GF-D8 (cell line): ENCODE data around the gene DDI2.
"Not testable (repeated sequence)": the region's sequence is repeated elsewhere in the genome, so short reads cannot be mapped to it uniquely, and the experiment has no call there.

ENCODE experiments used
- DNase-seq: peaks from one replicate; lab custom pipeline; 2025; lab: John Stamatoyannopoulos, UW

The DDI2 gene

DNA sequence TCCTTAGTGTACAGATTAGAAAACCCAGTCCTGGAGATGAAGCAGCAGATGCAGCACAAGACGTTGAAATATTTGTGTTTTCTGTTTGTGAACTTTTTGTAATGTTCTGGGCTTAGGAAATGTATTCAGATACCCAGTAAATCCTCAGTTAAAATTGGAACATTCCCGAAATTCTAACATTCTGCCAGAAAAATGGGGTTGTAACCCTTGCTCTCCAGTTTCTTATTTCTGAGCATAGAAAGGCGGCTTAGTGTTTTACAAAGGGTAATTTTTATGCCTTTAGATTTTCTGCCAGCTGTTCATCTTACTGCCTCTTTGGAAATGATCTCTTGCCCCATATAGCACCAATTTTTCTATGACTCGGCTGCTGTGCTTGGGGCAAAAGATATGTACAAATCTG lies 20.6 kb downstream of the DDI2 start:
- DNase-seq, result no peak

DNA sequence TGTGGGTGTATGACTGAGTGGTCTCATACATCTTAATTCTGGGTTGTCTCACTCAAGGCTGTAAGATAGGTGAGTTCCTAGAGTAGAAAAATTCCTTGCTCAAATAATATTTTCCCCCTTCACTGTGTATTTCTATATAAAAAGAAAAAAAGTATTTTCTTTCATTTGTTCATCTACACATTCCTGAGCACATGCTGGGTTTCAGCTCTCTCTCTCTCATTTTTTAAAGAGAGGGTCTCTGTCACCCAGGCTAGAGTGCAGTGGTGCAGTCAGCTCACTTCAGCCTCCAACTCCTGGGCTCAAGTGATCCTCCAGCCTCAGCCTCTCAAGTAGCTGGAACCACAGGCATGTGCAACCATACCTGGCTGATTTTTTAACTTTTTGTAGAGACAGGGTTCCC lies 22.0 kb downstream of the DDI2 start:
- no peak for DNase-seq

DNA sequence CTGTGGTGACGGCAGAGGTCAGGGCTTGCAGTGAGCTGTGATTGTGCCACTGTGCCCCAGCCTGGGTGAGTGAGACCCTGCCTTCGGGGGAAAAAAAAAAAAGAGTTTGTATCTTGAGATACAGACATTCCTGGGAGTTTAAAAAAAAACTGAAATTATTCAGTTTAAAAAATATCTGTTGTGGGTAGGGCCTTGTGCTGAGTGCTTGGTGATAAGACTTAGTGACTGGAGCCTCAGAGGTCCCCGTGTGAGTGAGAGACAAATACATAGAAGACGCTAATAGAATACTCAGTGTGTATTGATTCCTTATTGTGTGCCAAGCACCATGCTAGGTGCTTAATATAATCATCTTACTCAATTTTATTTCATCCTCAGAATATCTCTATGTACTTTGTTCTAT lies 22.7 kb downstream of the DDI2 start:
- DNase-seq, result no peak

DNA sequence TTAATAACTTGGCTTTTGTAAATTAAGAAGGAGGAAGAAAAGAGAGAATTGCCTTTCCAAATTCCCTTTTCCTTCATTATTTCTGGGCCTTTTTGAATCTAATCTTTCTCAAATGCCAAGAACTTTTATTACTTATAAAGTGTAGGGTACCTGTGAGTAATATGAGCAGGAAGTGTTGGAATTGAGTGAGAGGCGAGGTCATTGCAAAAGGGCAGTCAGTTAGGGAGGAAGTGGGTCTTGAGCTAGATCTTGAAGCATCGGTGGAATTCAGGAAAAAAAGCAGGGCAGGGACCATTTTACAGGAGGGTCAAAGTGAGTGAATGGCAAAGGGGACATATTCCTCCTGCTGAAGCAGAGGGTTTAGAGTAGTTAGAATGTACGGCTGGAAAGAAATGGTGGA lies 23.4 kb downstream of the DDI2 start:
- DNase-seq, result no peak

DNA sequence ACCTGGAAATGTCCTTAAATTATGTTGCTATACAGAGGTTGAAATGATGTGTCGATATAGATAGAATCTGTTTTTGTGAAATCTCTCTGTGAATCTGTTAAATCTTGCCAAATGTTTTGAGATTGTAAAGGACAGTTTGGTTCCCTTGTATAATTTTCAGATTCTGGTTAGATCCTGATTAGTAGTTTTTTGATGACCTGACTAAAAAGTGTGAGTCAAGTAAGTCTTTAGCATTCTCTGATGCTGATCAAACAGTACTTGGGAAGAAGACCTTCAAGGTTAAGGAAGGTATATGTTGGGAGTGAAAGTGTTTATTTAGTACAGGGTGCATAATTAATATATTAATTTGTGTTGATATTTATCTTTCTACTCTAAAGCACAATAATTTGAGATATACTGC lies 32.7 kb downstream of the DDI2 start:
- no peak for DNase-seq

DNA sequence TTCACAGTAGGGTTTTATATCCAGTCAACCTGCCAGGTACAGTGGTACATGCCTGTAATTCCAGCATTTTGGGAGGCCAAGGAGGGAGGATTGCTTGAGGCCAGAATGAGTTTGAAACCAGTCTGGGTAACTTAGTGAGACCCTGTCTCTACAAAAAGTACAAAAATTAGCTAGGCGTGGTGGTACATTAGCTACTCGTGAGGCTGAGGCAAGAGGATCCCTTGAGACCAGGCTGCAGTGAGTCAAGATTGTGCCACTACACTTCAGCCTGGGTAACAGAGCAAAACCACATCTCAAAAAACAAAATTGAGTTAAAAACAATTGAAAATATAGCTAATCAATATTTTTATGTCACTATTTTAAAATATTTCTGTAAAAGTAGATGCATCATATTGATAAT lies 33.2 kb downstream of the DDI2 start:
- no peak for DNase-seq

DNA sequence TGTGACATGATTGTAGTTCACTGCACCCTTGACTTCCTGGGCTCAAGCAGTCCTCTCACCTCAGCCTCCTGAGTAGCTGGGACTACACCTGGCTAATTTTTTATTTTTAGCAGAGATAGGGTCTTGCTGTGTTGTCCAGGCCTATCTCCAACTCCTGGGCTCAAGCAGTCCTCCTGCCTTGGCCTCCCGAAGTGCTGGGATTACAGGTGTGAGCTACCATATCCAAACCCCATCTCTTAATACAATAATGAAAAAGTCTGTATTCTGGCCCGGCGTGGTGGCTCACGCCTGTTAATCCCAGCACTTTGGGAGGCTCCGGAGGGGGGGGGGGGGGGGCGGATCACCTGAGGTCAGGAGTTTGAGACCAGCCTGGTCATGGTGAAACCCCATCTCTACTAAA lies 34.9 kb downstream of the DDI2 start:
- DNase-seq, result not testable (repeated sequence)

DNA sequence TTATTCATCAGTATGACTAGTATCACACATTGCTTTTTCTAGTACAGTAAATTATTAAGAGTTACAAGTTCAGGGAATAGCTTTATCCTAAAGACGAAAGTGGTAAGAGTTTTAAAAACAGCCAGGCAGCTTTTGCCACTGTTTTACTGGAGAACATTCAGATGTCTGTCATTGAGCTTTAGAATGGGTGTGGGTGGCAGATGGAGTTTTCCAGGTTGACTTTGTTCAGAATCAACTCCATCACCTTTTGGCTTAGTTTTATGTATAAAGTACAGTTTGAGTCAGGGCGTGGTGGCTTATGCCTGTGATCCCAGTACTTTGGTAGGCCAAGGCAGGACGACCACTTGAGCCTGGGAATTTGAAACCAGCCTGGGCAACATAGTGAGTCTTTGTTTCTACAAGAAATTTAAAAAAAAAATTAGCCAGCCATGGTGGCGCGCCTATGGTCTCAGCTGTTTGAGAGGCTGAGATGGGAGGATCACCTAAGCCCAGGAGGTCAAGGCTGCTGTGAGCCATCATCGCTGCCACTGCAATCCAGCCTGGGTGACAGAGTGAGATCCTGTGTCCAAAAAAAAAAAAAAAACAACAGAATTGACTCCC lies 36.9 kb downstream of the DDI2 start:
- no peak for DNase-seq

DNA sequence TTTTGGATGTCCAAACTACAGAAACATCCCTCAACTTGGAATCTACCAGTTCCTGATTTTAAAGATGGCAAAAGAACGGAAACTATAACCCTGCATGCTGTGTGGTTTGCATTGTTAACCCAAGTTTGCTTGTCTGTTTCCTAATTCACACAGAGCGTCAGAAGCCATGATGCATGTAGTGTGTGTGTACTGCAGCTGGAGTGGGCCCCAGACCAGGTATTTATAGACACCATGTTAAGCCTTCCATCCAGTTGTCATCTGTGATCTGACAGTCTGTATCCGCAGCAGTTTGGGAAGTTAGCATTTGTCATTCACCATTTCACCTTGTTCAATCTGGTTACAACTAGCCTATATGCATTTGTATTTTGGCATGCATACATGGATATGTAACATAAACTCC lies 39.2 kb downstream of the DDI2 start:
- DNase-seq, result no peak

DNA sequence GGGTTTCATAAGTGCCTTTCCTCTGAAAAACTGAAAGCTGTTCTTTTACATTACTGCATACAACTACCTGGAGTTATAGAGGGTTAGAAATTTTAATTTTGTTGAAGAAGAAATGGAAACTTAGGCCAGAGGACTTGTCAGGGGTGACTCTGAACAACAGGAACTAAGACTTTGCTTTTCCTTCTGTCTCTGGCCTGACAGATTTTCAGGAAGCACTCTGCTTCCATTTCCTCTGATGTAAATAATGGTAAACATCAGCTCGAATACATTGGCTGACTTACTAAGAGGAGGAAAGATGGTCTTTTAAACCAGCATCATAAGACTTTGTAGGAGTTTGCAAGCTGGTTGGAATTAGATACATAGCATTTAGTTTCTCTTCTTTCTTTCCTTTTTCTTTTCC lies 39.8 kb downstream of the DDI2 start:
- DNase-seq, result no peak

DNA sequence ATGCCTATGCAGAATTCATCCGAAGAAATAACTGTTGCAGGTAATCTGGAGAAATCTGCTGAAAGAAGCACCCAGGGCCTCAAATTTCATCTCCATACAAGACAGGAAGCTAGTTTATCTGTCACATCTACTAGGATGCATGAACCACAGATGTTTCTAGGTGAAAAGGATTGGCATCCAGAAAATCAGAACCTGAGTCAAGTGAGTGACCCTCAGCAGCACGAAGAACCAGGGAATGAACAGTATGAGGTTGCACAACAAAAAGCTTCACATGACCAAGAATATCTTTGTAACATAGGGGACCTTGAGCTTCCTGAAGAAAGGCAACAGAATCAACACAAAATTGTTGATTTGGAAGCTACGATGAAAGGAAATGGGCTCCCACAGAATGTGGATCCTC lies 42.9 kb downstream of the DDI2 start:
- DNase-seq, result no peak

DNA sequence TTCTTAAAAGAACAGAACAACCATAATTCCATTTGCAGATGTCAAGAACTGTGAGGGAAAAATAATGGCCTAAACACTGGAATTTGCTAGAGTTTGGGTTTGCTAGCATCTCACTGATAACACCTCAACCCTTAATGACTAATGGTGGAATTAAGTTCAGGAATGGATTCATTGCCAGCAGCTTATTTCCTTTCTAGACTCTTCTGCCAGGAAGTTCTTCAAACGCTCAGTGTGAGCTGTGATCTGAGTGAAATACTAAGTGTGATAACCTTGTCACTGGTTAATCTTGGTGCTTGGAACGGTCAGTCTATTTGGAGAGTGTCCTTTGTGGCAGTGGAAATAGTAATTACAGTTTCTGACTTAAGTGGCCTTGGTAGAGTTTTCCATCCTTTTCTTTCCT lies 45.2 kb downstream of the DDI2 start:
- no peak for DNase-seq

DNA sequence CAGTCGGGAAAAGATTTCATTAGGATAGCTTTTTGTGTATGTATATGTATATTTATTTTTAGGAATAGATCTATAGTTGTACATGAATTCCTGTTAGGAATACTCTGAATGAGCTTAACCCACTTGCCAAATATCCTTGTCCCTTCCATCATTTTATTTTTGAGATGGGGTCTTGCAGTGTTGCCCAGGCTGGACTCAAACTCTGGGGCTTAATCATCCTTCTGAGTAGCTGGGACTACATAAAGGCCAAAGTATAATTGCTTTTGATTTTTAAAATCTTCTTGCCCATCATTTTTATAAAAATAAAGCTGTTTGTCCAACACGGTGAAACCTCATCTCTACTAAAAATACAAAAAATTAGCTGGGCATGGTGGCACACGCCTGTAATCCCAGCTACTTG lies 46.7 kb downstream of the DDI2 start:
- no peak for DNase-seq

DNA sequence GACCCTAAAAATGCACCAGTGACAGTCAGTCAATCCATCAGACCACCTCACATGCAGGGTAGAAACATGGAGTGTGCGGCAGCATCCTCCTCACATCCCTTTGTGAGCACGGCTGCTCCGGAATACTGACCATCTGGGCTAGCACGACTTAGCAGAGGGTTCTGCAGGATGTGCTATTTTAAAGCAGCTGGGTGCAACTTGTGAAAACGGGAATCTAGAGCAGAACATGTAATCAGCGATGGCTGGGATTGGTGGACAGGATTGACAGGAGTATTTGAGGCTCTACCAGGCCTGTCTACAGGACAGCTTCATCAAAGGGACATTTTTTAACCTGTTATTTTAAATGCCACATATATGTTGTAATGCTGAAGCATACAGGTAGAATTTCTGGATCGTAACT lies 50.1 kb downstream of the DDI2 start:
- no peak for DNase-seq

DNA sequence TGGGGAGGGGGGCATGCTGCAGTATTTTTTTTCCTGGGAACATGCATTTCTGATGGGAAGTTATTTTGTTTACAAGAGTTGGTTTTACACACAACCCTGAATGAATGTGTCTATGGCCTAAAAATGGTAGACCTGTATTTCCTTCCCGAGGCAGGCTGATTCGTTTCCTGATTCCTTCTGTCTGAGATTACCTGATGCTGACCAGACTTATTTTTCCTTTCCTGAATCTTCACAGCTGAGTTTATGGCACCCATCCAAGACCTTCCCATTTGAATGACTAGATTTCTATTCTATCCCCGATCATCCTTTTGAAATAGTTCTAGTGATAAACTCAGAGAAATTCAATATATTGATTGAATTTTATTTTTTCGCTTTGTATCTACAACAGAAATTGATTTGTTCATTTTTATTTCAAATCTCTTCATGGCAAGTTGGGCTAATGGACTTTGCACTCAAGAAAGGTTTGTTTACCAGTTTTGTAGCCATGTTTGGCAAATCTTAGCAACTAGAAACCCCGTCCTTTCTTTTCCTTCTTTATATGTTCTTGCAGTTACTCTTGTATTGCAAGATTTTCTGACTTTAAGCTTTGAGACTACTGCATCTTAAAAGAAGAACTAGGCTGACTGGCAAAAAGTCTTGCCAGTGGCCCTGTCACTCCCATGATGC lies 51.0 kb downstream of the DDI2 start:
- DNase-seq, result no peak

DNA sequence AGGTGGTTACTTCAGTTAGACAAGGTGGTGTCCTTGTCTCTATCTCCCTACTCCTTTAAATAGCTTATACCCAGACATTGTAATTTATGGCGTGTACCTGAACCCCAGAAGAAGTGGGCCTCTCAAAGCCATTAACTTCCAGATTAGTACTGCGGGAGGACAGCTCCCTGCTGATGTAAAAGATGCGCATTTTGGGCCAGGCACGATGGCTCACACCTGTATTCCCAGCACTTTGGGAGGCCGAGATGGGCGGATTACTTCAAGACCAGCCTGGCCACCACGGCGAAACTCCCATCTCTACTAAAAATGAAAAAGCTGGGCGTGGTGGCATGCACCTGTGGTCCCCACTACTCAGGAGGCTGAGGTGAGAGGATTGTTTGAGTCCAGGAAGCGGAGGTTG lies 51.8 kb downstream of the DDI2 start:
- no peak for DNase-seq

DNA sequence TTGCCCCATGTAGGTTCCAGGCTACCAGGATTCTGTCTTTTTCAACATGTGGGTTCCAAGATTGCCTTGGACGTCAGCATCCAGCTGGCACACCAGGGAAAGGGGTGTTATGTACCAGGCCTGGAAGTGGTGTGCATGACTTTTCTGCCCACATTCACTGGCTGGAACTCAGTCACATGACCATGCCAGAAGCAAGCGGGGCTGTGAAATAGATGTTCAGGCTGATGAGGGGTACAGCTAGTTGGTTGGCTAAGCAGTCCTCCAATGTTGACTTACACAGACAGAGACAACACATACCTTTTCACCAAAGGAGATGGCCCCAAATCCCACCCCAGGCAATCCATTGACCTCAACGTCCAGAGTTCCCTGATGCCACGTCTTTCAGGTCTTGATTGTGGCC lies 52.6 kb downstream of the DDI2 start:
- DNase-seq, result no peak

DNA sequence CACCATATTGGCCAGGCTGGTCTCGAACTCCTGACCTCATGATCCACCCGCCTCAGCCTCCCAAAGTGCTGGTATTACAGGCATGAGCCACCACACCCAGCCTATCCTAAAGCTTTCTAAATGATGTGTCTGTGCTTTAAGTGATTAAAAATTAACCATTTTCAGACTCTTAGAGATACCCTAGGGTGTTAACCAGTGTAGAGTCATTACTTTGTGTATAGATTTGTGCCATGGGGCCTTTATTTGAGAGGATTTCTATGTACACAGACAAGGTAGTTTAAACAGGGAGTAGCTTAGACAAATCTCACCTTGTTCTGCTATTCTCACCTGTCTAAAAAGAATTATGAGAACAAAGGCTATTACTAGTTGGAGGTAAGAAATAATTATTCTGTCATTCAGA lies 54.2 kb downstream of the DDI2 start:
- no peak for DNase-seq

DNA sequence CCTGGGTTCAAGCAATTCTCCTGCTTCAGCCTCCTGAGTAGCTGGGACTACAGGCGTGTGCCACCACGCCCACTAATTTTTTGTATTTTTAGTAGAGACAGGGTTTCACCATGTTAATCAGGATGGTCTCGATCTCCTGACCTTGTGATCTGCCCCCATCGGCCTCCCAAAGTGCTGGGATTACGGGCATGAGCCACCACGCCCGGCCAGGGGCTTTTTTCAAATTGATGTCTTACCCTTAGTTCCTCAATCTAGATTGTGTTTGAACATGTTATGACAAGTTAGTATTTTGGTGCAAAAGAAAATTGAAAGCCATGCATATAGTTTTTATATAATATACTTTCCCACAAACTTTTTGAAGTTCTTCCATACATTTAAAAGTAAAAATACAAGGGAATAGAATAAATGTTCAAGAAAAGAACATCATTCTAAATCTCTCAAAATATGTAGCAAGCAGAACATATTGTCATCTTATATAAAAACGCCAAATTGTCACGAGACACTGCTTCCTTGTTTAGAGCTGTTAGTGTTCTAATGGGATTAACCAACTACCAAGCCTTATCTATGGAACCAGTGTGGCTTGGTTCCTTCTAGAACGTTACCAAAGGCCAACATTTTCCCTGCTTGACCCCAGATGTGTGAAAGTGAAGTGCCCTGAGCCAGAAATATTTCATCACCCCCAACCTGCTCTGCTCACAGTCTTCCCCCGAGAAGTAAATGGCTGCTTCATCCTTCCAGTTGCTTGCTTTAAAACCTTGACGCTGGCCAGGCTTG lies 57.3 kb downstream of the DDI2 start:
- DNase-seq, result no peak

DNA sequence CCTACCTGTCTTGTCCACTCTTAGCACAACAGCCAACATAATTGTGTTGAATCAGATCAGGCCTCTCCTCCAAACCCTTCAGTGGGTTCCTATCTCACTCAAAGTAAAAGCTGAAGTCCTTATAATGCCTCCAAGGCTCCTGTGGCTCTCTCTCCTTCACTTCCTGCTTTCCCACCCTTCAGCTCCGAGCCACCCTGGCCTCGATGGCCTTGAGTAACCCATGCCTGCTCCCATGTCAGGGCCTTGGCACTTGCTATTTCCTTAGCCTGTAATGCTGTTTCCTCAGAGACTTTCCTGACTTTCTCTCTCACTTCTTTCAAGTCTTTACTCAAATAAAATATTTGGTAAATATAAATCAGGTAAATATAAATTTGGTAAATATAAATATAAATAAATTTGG lies 58.8 kb downstream of the DDI2 start:
- DNase-seq, result no peak

DNA sequence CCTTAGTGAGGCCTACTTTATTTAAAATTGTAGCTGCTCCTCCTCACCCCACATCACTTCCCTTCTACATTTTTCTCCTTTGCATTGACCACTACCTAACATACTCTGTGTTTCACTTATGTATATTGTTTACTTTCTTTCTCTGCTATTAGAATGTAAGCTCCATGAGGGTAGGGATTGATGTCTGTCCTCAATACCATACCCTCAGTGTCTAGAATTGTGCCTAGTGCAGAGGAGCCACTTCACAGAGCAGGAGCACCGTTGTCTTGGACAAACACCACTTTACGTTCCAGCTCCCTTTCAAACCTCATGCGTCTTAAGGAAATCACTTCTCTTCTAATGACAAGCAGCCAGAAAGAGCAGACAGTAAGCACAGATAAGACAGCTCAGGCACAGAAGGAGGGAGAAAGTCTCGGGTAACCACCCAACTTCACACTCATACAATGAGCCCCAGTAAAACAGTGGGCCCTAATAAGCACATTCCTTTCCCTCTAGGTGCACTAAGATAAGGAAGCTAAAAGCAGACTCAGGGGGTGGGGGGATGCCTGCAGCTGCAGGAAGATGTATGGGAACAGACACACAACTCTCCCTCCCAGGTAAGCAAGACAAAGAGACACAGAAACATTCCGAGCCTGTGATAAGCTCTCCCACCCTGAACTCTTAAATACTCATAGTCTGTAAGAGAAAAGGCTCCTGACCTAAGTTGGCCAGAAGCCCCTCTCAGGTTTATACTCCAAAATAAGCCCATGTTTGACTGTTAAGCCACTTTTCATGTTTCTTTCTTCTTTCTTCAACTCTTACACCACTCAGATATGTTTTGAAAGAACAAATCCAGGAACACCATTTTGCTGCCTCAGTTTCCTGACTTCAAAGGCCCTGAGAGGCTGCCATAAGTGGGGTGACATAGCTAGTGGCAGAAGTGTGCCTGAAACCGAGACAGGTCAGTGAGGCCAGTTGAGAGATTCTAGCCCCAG lies 59.7 kb downstream of the DDI2 start:
- no peak for DNase-seq

DNA sequence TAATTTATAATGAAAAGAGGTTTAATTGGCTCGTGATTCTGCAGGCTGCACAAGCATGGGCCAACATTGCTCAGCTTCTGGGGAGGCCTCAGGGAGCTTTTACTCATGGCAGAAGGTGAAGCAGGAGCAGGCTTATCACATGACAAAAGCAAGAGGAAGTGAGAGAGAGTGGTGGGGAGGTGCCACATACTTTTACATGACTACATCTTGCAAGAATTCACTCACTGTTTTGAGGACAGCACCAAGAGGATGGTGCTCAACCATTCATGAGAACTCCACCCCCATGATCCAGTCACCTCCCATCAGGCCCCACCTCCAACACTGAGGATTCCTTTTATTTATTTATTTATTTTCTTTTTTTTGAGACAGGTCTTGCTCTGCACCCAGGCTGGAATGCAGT lies 61.3 kb downstream of the DDI2 start:
- DNase-seq, result no peak
